ENCODE measurements around the gene THRSP. TPM values are rescaled to one million over a fixed set of nuclear protein-coding genes. Genes with fewer than 3 reads are reported as not detected.

THRSP gene
- total and polyA plus RNA-seq, 2 of the 4 experiments (the other 2 are of a cell fraction) = not detected

DNA sequence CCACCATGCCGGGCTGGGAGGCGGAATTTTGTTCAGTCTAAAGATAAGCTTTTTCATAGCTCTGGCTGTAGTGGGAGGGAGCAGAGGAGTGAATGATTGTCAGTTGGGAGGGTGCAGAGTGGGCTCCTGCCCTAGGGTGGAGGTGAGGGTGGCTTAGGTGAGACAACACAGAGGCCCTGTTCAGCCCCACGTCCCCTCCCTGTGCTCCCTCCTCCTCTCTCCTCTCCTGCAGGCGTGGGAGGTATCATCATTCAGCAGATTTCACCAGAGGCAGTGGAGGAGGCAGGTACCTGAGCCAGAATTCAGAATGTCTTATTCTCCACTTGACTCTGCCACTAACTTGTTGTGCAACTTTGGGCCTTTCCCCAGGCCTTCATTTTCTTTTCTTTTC, 1.7 kb upstream of the THRSP start:
- Histone ChIP-seq H3K79me1 (ENCODE audit: low read depth in 1 of 2, low read length in 2 of 2) (peaks cover 0 to 10% of the 10 kb centered on the region in 2 experiments; a peak in 2 of 4 replicates), H2BK5ac (ENCODE audit: low read depth, low read length, poor library complexity, severe bottlenecking) (no peak overlapping the region), H3K4me1 (ENCODE audit: control insufficient read depth, insufficient read depth, low read length) (no peaks in the 10 kb centered on the region; the same call in none of the 2 replicates), H2AK5ac (ENCODE audit: low read depth, low read length) (no peak overlapping the region), H3K9ac (ENCODE audit: low read depth, low read length) (no peak overlapping the region), H3K9me3 (ENCODE audit: control insufficient read depth, insufficient read depth, low read length) (no peaks in the 10 kb centered on the region), H3K23ac (ENCODE audit: low read depth, low read length) (no peak overlapping the region), H2BK15ac (ENCODE audit: low read depth, low read length) (no peak overlapping the region), H4K91ac (ENCODE audit: insufficient read depth, low read depth, low read length) (no peak overlapping the region), H3K9me1 (ENCODE audit: insufficient read depth, low read length) (peaks cover 3% of the 10 kb centered on the region; the same call in 1 of the 2 replicates), H2BK120ac (ENCODE audit: low read depth, low read length) (no peak overlapping the region), H3K56ac (ENCODE audit: extremely low read depth, insufficient read depth, low read length) (no peak overlapping the region), H3K4me3 (ENCODE audit: insufficient read depth, low read depth, low read length) (no peak overlapping the region), H3K4ac (ENCODE audit: low read depth, low read length) (no peak overlapping the region), H3K36me3 (ENCODE audit: control insufficient read depth, insufficient read depth, low read length) (no peaks in the 10 kb centered on the region), H4K8ac (ENCODE audit: low read depth in 2 of 2, low read length in 2 of 2) (no peak overlapping the region), H3K4me2 (ENCODE audit: low read depth, low read length) (no peak overlapping the region), H3K14ac (replicated peaks; ENCODE audit: low read depth, low read length) (no peak overlapping the region), H4K5ac (ENCODE audit: low read depth, low read length) (no peak overlapping the region), H2AFZ (replicated peaks; ENCODE audit: low read length, poor library complexity) (no peak overlapping the region), H2AK9ac (replicated peaks; ENCODE audit: low read depth, low read length, poor library complexity) (no peak overlapping the region), H3K27ac (ENCODE audit: insufficient read depth, low read length) (no peak overlapping the region), H3K27me3 (ENCODE audit: control insufficient read depth, insufficient read depth, low read length) (no peaks in the 10 kb centered on the region), H4K20me1 (ENCODE audit: insufficient read depth, low read length) (no peaks in the 10 kb centered on the region), H3K18ac (ENCODE audit: low read depth, low read length) (no peak overlapping the region), H2BK20ac (ENCODE audit: low read depth, low read length) (no peak overlapping the region)
- no TSS peak for BruUV-seq (replicated peaks)
- dilution Hi-C loops (cut with HindIII; ENCODE audit: low sequenced_read_pairs, unreplicated experiment) = no loop called here
- intact Hi-C loops (cut with micrococcal nuclease) = no loop called here
- DNase-seq = no peak
- ChIA-PET CTCF (no interaction called here), POLR2A (ENCODE audit: unreplicated experiment) (no interaction called here)
- no peak for ATAC-seq (ENCODE audit: low read depth)
- in situ Hi-C loops (cut with MboI; ENCODE audit: low sequenced_read_pairs) = no loop called here
- TF ChIP-seq, protein P1, sequence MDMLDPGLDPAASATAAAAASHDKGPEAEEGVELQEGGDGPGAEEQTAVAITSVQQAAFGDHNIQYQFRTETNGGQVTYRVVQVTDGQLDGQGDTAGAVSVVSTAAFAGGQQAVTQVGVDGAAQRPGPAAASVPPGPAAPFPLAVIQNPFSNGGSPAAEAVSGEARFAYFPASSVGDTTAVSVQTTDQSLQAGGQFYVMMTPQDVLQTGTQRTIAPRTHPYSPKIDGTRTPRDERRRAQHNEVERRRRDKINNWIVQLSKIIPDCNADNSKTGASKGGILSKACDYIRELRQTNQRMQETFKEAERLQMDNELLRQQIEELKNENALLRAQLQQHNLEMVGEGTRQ (IDR thresholded peaks at IDR 0.05; ENCODE audit: low read depth, low read length) = no peak
- TF ChIP-seq NFE2L2 (IDR thresholded peaks at IDR 0.05; ENCODE audit: low read depth, low read length) = no peak
- TF ChIP-seq, protein P2, sequence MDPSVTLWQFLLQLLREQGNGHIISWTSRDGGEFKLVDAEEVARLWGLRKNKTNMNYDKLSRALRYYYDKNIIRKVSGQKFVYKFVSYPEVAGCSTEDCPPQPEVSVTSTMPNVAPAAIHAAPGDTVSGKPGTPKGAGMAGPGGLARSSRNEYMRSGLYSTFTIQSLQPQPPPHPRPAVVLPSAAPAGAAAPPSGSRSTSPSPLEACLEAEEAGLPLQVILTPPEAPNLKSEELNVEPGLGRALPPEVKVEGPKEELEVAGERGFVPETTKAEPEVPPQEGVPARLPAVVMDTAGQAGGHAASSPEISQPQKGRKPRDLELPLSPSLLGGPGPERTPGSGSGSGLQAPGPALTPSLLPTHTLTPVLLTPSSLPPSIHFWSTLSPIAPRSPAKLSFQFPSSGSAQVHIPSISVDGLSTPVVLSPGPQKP (IDR thresholded peaks at IDR 0.05; ENCODE audit: borderline replicate concordance, low read depth, low read length) = no peak
- no CpG with 5 or more reads among the region's 4 CpGs for WGBS, 2 experiments (ENCODE audit: extremely low coverage in 2 of 2, insufficient read length in 1 of 2)

Measured in IMR-90 (cell line).